GM21367 (cell line): ENCODE data around the gene RUBCNL.

ENCODE experiments used
- ATAC-seq: cut with Tn5 transposase; IDR thresholded peaks from one replicate; pipeline ENCODE4 v1.9.1; 2021; ENCODE audit not compliant: unreplicated experiment

RUBCNL gene

DNA sequence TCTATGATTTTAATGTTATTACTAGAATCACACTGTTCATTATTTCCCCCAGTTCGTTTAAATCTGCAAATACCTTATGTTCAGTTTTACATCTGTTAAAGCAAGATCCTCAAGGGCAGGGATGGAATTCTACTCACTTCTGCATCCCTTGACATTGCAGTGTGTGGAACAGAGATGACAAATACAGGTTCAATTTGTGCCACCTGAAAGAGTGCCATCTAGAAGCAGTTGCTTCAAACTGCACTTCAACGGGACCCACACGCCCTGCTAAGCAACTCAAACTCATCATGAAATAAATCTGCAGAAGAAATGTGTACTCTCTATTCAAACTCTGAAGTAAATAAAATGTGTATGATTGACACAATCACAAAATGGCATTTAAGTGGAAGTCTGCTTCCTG is 44.5 kb downstream of the RUBCNL start:
- ATAC-seq = no peak

DNA sequence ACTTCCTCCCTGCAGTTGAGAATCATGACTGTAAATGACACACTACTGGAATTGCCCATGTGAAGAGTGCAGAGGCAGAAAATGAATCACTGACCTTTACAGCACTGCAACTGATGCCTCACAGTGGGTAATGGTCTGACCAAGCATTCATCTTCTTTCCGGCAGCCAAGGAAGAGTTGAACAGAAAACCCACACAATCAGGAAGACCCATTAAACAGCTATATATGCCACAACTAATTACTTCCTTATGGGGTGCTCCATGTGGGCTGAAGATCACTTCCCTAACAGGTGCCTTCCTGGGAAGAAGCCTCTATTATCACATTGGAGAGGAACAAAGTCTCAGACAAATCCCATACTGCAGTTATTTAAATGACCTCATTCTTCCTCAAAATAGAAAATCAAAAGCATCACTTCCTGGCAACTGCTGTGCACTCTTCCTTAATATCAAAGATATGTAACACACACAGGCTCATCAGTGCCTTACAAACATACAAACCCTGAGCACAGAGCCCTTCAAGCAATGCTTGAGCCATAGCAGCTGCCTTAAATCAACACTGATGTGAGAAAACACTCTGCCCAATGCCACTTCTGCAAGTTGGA is 45.8 kb downstream of the RUBCNL start:
- peak; percentile 58 for ATAC-seq

DNA sequence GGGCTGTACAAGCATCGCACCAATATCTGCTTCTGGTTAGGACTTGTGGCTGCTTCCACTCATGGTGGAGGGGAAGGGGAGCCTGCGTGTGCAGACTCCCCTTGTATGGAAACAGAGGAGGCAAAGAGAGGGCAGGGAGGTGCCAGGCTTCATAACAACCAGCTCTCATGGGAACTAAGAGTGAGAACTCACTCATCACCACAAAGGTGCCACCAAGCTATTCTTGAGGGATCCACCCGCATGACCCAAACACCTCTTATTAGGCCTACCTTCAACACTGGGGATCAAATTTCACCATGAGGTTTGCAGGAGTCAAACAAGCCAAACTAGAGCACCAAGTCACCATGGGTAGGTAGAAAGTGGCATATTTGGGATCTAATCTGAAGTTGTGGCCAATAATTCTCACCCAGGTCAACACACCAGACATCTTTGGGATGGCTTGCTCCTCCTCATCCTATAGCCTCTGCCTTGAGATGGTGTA is 46.4 kb downstream of the RUBCNL start:
- no peak for ATAC-seq

DNA sequence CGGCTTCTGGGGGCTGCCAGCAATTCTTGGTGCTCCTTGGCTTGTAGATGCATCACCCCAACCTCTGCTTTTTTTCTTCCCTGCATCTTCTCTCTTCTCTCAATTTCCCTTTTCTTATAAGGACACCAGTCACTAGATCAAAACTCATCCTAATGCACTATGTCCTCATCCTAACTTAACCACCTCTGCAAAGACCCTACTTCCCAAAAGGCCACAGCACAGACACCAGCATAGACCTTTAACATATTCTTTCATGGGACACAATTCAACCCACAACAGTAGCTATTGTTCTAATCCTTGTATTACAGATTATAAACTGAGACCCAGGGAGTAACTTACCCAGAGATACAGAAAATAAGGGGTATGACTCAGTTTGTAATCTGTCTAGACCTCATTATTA is 47.0 kb downstream of the RUBCNL start:
- no peak for ATAC-seq

DNA sequence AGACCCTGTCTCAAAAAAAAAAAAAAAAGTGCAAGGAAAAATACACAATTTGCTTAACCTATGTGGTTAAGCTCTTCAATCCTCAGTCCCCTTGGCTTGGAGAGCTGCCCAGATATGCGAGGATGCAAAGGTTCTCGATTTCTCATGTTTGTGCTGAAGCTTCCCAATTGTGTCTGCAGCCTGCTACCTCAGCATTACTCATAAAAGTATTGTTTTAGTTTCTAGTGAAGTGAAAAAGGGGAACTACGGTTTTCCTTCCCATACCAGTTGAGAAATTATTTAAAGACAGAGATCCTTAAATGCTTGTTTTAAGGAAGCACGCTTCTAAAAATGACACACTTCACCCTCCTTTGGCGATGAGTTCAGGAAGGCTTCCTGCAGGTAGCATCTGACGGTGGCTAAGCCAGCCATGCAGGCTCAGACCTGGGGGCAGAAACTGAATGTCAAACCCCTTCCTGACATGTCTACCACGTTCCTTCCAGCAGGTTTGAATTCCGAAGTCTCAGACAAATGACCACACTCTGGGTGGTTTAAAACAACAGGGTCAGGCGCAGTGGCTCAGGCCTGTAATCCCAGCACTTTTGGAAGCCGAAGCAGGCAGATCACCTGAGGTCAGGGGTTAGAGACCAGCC is 47.9 kb downstream of the RUBCNL start:
- peak; percentile 46 for ATAC-seq

DNA sequence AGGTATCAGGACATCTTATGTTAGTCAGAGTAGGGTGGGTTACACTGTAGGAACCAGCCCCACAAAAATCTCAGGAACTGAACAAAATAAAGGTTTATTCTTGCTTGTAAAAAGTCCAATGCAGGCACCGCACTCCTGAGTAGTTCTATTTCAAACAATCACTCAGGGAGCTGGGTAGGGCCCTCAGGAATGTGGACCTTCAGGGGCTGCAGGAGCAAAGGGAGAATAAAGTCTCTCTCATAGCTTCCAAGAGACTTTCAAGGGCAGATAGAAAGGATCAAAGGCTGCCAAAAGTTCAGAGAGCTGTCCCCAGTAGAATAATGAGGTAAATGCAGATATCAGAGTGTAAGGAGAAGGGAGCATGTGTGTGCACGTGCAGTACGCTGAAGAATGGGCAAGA is 49.4 kb downstream of the RUBCNL start:
- no peak for ATAC-seq

DNA sequence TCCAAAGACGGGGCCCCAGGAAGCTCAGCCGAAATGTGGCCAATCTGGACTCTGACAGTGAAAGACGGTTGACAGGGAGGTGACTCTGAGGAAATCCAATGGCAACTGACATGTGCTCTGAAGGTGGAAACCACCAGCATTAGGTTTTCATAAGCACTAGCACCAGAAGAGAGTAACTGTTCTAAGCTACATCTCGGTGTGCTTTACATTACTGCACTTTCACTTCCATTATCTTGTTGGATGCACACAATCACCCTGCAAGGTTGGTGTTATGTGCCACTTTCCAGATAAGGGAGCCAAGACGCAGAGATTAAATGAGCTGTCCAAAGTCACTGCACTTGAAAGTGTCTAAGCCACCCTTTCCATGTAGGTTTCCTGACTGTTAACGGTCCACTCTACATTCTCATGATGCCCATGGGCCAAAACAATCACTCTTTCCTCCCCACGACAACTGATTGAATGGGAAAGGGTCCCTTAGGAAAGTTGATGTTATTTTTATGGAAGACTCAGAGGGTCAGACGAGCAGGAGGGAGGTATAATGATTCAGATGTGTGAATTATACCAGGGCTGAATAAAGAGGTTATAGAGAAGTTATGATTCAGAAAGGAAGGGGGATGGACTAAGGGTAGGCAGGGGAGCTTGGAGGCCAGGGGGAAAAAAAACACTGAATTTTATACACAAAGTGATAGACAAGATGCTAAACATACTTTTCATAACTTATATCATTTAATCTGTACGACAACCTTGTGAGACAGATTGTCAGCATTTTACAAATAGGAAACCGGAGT is 52.8 kb downstream of the RUBCNL start:
- no peak for ATAC-seq

DNA sequence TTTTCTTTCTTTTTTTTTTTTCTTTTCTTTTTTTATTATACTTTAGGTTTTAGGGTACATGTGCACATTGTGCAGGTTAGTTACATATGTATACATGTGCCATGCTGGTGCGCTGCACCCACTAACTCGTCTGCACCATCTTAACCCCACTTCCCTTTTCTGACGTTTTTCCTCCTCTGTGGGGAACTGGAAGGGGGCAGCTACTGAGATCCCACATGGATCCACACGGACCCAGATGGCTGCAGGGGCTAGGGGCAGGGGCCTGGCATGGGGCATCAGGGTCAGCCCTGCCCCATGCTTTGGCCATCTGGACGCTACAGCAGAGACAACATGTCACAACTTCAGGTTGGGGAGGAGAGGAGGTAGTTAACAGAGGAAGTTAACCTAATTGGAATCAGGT is 54.3 kb downstream of the RUBCNL start:
- no peak for ATAC-seq

DNA sequence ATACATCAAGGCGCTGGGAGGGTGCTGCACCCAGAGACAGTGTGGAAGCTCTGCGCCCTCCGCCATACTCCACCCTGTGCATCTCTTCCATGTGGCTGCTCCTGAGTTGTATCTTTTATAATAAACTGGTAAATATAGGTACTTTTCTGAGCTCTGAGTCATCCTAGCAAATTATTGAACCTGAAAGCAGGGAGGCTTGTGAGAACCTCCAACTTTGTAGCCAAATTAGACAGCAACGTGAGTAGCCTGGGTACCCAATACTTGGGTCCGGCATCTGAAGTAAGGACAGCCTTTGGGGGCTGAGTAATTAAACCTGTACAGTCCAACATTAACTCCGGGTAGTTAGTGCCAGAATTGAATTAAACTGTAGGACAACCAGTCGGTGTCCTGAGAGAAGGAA is 57.4 kb downstream of the RUBCNL start:
- no peak for ATAC-seq

DNA sequence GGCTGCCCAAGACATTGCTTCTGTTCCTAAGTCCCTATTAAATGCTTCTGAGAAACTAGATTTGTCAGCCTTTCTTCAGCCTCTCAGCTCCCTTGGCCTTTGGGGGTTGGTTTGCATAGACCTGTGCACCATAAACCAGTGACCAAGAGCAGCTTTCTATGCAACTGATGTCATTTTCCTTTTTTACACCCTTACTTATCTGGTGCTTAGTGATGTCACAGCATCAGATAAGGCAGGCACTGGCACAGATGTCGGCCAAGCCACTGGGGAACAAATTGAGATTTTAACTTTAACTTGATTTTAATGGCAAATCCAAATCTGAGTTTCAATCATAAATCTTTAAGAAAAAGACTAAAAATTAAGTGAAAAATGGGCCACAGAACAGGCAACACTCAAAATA is 59.8 kb downstream of the RUBCNL start:
- no peak for ATAC-seq

DNA sequence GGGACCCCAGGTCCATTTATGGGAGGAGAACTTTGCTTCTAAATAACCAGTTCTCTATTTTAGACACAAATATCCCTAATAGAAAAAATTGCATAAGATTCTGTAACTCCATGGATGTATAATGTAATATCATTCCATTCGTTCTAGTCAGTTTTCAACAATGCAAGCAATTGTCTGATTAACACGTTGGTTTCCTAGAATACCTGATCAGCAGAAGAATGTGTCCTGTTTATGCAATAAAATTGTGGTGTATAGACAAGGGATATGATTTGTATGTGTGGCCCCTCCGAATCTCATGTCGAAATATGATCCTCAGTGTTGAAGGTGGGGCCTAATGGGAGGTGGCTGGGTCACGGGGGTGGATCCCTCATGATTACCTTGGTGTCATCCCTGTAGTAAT is 62.1 kb downstream of the RUBCNL start:
- no peak for ATAC-seq

DNA sequence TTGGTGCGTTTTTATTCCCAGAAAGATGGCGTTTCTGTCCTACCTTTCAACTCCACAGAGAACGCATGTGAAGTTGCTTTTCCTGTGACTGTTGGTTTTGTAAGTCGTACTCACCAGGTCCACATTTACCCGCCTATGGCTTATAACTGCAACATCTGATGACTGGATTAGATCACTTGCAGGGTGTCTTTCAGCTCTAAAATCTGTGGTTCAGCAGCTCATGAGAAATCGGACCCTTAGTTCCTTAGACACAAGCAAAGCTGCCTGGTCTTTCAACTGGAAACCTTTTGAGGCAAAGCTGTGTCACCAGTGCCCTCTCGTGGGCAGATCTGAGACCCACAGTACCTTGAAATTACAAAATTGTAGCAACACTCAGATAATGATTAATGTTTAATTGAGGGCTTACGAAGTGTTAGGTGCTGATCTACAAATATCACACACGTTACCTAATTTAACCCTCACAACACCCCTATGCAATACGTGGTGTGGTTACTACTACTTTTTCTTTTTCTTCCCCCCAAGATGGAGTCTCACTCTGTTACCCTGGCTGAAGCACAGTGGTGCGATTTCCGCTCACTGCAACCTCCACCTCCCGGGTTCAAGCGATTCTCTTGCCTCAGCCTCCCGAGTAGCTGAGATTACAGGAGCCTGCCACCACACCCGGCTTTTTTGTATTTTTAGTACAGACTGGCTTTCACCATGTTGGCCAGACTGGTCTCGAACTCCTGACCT is 65.4 kb downstream of the RUBCNL start:
- ATAC-seq = no peak

DNA sequence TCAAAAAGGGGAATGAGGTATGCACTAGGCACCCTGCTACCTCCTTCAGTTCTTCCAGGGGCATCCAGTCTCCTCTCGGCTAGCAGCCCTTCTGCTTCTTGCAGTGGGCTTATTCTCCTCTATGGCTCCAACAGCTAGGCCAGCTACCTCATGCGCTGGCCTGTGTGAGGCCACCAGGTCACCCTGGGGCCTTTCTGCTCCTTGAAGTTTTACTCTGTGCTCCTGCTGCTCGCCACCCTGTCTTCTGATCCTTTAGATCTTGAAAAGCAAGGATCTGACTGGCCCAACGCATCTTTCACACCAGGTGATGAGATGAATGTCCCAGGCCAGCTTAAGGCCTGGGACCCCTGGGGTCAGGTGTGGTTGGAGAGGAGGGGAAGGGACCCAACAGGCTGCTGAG is 66.2 kb downstream of the RUBCNL start:
- ATAC-seq = no peak

DNA sequence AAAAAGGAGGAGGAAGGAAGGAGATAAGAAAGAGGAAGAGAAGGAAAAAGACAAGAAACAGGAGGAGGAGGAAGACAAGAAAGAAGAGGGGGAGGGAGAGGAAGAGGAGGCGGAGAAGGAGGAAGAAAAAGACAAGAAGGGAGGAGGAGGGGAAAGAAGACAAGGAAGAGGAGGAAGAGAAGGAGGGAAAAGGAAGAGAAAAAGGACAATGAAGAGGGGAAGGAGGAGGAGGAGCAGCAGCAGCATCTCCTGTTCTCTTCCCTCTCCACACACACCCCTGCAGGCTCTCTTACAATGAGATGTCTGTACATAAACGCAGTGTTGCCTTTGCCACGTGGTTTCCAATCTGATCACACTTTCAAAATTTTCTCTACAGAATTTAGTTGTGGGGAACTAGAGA is 66.6 kb downstream of the RUBCNL start:
- no peak for ATAC-seq

DNA sequence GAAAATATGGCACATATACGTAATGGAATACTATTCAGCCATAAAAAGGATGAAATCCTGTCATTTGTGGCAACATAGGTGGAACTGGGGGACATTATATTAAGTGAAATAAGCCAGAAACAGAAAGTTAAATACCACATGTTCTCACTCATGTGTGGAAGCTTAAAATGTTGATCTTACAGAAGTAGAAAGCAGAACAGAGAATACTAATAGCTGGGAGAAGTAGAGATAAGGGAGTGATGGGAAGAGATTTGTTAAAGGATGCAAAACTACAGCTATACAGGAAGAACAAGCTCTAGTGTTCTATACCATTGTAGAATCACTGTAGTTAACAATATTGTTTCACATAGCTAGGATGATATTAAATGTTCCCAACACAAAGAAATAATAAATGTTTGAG is 68.1 kb downstream of the RUBCNL start:
- no peak for ATAC-seq

DNA sequence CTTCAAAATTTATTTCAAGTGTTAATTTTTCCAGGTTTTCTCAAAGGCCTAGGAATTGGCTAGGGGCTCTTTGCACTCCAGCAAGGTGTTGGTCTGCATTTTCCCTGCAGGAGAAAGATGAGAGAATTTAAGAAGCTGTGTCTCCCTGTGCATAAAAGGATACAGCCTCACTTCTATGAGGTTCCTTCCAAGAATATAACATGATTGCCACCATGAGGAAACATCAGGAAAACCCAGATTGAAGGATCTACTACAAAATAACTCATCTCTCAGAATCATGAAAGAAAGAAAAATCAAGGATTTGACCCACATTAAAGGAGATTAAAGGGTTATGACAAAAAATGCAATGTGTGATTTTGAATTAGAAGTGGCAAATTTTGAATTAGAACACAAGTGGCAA is 69.9 kb downstream of the RUBCNL start:
- ATAC-seq = no peak

DNA sequence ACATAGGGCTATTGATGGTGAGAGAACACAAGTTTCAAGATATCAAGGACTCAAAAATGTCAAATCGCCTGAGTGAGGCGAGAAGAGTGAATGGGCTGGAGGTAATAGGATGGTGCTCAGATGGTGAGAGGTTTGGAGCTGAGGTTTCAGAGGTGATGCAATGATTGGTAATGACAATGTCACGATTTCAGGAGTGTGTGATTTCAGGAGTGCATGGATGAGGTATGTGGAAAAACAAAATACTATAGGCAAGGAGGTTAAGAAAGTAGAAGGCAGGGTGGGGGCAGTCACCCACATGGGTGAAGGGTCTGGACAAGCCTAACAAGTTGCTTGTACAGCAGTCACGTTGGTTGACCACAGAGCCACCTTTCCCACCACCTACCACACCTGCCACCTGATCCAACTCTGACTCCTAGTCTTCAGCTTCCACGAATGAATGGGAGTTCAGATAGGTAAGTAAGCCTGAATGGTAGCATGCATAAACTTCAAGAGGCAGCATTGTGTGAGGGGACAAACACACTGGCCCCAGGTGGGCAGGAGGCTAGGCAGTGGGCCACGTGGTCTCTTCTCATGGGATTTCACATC is 71.5 kb downstream of the RUBCNL start:
- no peak for ATAC-seq

DNA sequence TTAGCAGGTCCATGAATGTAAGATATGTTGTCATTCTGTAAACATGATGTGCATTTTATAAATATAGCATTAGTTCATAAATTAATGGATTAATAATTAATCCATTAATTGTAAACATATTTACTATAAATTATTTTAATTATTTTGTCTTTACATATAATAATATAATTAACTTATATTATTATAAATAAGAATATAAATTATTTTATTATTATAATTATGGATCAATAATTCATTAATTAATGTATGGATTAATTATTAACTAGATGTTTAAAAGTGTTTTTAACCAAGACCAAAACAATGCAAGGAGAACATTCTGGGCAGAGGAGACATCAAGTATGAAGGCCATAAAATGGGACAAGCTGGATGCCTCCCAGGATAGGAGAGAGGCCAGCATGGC is 72.0 kb downstream of the RUBCNL start:
- ATAC-seq = no peak

DNA sequence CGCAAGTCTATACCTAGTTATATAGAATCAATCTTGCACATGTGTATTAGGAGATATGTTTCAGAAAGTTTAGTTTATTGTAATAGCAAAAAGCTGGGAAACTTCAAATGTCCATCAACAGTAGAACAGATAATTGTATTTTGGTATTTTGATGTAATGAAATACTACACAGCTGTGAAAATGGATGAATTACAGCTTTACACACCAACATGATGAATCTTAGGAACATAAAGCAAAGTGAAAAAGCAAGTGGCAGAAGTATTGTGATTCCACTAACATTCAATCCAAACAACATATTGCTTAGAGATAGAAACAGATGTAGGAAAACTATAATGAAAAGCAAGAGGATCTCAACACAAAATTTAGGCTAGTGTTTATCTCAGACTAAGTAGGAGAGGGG is 72.5 kb downstream of the RUBCNL start:
- no peak for ATAC-seq

DNA sequence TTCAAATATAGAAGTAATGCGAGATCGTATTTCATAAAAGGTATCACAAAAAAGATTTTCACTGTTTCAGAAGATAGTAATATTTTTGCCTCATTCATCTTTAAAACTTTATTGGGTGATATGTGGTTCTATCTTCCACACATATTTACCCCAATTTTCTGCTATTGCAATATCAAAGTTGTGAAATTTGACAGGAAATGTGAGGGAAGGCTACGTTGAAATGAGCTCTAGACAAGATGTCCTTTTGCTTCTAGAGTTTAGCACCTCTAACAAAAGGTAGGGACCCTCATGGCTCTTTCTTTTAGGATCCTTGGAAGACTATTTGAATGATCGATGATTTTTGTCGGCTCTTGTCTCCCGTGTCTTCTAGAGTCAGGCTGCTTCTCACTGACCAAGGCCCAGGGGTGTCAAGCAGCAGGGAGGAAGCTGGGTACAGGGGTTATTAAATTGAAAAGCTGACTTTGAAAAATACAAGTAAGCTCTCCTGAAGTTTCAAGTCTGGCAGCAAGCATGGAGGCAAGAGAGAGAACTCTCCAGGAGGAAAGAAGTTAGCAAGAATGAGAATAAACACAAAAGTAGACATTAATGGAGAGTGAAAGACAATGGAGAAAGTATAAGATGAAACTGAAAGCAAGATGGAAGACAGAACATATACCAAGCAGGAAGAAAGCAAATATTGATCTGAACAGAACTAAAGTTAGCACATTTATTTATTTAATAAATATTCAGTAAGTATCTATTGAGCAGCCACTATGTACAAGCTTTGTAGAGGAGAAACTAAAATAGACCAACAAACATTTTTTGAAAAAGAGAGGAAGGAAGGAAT is 73.4 kb downstream of the RUBCNL start:
- no peak for ATAC-seq
